NCI-H1048 (cell line): Measurements from ENCODE around the gene FLT1.

ENCODE experiments used
- DNase-seq: peaks from one replicate; lab custom pipeline; 2025; lab: John Stamatoyannopoulos, UW

Gene FLT1, protein sequence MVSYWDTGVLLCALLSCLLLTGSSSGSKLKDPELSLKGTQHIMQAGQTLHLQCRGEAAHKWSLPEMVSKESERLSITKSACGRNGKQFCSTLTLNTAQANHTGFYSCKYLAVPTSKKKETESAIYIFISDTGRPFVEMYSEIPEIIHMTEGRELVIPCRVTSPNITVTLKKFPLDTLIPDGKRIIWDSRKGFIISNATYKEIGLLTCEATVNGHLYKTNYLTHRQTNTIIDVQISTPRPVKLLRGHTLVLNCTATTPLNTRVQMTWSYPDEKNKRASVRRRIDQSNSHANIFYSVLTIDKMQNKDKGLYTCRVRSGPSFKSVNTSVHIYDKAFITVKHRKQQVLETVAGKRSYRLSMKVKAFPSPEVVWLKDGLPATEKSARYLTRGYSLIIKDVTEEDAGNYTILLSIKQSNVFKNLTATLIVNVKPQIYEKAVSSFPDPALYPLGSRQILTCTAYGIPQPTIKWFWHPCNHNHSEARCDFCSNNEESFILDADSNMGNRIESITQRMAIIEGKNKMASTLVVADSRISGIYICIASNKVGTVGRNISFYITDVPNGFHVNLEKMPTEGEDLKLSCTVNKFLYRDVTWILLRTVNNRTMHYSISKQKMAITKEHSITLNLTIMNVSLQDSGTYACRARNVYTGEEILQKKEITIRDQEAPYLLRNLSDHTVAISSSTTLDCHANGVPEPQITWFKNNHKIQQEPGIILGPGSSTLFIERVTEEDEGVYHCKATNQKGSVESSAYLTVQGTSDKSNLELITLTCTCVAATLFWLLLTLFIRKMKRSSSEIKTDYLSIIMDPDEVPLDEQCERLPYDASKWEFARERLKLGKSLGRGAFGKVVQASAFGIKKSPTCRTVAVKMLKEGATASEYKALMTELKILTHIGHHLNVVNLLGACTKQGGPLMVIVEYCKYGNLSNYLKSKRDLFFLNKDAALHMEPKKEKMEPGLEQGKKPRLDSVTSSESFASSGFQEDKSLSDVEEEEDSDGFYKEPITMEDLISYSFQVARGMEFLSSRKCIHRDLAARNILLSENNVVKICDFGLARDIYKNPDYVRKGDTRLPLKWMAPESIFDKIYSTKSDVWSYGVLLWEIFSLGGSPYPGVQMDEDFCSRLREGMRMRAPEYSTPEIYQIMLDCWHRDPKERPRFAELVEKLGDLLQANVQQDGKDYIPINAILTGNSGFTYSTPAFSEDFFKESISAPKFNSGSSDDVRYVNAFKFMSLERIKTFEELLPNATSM (N-terminal part only)

GRCh38 chr13:28494778-28495537 lies at the start of gene FLT1:
Gene FLT1, minus strand, starts transcription at chr13:28495128. Its CDS starts 285 bp downstream, at chr13:28494843.
- no peak for DNase-seq

GRCh38 chr13:28544026-28544425 lies 49.1 kb upstream of the FLT1 start:
- no peak for DNase-seq

DNA sequence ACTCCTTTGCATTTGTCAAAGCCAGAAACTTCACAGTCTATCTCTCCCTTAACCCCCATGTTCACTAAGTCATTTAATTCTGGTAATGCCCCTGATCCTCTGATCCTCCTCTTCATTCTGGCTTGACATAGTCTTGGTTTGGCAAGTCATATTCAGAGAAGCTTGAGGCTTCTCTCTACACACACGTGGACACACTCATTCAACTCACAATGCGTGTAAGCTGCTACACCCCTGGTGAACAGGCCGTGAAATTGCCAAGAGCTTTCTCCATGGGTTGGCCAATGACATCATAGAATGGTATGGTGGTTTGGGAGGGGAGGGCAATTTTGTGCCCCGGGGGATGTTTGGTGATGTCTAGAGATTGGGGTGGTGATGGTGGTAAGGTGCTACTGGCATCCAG lies 47.9 kb upstream of the FLT1 start:
- DNase-seq: no peak

DNA sequence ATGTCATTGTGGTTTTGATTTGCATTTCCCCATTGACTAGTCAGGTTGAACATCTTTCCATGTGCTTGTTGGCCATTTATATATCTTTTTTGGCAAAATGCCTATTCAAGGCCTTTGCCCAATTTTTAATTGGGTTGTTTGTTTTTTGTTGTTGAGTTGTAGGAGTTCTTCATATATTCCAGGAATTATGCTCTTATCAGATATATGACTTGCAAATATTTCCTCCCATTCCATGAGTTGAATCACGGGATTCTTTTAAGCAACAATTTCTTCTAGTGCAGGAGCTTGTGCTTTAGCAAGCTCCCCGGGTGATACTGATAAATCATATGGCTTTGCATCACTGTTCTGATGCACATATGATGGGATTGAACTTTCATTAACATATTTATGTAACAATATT lies 47.0 kb upstream of the FLT1 start:
- DNase-seq: no peak

GRCh38 chr13:28540612-28541011 lies 45.7 kb upstream of the FLT1 start:
- DNase-seq: no peak

DNA sequence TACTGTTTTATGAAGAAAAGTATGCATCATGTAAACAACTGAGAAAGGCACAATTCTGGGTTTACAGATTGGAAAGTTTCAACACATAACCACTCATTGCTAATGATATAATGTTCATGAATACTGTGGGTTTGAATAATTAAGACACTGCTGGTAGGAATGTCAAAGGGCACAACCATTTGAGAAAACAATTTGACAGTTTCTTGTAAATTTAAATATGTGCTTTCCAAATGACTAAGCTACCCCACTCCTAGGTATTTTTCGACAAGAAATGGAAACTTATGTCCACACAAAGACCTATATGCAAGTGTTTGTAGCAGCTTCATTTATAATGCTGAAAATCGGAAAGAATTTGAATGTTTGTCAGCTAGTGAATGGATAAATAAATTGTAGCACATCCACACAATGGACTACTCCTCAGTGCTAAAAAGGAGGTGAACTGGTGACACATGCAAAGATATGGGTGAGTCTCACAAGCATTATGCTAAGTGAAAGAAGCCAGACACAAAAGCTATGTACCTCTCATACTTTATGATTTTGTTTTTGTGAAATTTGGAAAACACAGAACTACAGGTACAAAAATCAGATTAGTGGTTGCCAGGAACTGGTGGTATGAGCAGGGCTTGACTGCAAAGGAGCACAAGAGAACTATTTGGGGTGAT lies 44.8 kb upstream of the FLT1 start:
- no peak for DNase-seq

DNA sequence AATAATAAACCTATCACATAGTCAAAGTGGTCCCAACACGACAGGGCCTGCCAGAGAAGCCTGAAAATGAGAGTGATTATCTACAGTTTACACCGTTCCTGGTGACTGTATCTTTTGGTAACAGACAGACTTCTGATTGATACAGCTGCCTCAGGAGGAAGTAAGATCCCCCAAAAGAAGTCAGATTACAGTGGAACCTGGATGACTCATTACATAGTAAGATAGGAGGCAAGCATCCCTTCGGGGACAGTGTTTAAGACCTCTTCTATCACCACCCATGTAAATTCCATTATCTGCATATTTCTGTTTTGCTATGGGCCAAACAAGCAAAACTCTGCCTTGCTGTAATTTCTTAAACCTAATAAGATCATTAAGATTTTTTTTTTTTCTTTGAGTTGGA lies 44.0 kb upstream of the FLT1 start:
- DNase-seq: no peak

- DNase-seq: no peak
Observed at GRCh38 chr13:28537171-28537570, 42.2 kb upstream of the FLT1 start.

- no peak for DNase-seq
Observed at GRCh38 chr13:28536371-28536770, 41.4 kb upstream of the FLT1 start.

DNA sequence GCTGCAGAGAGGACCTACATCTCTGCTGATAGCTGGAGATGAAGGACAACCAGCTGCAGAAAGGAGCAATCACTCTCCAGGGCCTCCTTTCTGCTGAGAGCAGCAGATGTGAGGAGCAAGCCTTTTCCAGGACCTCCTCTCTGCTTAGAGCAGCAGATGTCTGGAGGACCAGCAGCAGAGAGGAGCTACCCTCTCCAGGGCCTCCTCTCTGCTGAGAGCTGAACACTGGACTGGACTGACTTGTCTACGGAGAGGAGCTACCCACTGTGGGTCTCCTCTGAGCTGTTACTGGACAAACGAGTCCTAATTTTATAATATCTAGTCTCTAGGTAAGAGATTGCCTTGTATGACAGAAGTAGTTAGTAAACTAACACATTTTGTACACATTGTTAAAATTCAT lies 40.8 kb upstream of the FLT1 start:
- no peak for DNase-seq

GRCh38 chr13:28534801-28535200 lies 39.9 kb upstream of the FLT1 start:
- DNase-seq: no peak

- DNase-seq: no peak
Observed at GRCh38 chr13:28534210-28534609, 39.3 kb upstream of the FLT1 start.

DNA sequence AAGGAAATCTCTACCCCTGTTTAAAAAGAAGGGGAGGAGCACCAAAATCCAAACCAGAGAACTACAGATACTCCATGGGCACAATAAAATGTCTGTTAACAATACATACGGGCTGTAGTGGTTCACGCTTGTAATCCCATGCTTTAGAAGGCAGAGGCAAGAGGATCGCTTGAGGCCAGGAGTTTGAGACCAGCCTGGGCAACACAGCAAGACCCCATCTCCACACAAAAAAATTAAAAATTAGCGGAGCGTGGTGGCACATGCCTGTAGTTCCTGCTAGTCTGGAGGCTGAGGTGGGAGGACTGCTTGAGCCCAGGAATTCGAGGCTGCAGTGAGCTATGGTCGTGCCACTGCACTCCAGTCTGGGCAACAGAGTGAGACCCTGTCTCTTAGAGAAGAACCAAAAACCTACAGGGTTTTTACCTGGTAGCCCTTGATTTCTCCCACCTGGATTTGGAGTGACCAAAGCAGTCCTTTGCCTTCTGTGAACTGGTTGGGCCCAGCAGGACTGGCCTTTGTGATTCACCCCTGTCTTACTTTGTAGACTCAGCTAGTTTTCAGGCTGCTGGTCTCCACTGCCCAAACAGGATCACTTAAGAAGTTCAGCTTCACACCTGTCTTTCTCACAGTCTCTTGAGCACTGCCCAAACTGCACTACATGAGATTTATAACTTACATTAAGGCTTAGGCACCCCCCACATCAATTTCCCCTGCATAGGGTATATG lies 38.7 kb upstream of the FLT1 start:
- DNase-seq: no peak

- DNase-seq: no peak
Observed at GRCh38 chr13:28533125-28533436, 38.2 kb upstream of the FLT1 start.

DNA sequence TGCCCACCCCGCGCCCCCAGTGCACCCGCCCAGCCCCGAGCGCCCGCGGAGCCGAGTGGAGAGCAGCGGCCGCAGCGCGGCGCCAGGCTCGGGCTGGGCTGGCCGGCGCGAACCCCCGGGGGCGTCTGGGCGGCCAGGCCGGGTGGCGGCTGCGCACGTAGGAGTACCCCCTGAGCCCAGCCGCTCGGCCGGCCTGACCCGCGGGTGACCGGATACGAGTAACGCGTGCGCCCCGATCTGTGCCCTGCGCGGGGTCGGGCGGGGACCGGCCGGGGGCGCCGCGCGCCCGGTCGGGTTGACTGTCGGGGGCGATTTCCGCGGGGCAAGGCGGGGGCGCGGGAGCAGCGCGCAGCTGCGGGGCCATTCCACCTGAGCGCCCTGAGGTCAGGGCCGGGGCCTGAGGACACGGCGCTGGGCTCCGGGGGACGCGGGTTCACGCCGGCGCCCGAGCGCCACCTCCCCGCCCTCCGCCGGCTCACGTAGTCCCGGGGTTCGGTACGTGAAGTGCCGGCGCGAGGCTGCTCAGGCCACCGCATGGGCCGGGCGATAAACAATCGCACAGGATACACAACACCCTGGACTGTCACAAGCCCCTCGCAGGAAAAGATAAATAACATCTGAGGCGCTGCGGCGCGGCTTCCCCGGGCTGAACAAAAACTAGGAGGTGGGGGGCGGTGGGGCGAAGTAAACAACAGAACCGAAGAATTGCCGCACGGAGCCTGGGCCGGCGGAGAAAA lies 37.6 kb upstream of the FLT1 start:
- no peak for DNase-seq

- DNase-seq: no peak
Observed at GRCh38 chr13:28531845-28532387, 37.0 kb upstream of the FLT1 start.

DNA sequence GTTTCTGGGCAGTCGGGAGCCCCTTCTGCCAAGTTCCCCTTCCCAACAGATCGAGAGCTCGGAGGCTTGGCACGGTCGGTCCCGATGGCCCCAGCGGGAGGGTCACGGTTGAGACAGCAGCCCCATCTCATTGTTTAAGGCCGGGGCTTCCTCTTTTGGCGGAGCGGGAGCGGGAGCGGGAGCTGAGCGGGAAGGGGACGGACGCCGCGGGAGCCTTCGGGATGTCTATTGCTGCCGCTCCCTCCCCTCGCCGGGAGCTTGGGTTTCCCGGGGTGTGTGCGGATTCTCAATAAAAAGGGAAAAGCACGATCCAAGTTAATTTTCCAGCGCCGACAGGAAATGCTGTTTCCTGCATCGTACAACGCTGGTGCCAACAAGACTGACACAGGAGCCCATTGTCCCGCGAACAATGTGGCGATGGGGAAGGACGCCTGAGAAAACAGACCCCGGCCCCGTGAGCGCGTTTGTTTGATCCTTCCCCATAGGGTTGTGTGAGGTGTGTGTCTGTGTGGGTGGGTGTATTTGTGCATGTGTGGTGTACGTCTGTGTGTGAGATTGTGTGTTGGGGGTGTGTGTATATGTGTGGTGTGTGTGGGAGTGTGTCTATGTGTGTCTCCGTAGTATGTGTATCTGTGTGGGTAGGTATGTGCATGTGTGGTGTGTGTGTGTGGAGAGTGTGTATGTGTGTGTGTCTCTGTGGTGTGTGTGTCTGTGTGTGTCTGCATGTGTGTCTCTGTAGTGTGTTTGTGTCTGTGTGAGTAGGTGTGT lies 36.3 kb upstream of the FLT1 start:
- DNase-seq: no peak

- no peak for DNase-seq
Observed at GRCh38 chr13:28530729-28531076, 35.8 kb upstream of the FLT1 start.

DNA sequence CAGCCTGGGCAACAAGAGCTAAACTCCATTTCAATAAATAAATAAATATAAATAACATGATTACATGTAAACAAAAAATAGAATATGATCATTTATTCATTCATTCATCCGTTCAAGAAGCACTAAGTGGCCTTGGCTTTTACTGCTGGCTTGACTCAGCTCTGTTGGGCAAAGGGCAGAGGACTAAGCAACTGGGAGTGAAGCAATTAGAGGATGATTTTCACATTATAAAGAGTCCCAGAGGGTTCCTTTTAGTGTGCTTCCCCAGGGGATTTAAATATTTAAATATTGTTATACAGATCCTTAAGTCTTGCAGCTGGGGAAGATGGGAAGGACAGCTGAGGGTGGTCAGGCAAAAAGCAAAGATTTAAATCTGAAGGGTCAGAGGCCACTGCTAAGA lies 34.9 kb upstream of the FLT1 start:
- DNase-seq: no peak
